ENCODE data around the gene THAP4. TPM values are rescaled to one million over a fixed set of nuclear protein-coding genes. Genes with fewer than 3 reads are reported as not detected.

THAP4 gene
- total and polyA plus RNA-seq, 5 donors: 74.2 to 126 (median 94.2) TPM

GRCh38 chr2:241560162-241560882 is 76.6 kb downstream of the THAP4 start:
- no peak overlapping the region for H3K27ac ChIP-seq (ENCODE audit: low read length)
- H3K4me1 ChIP-seq (ENCODE audit: control insufficient read depth, insufficient read depth, low read length): no peaks in the 10 kb centered on the region
- 70% methylated on average over 18 of the region's 18 CpGs for WGBS

GRCh38 chr2:241559323-241560161 is 77.4 kb downstream of the THAP4 start:
- 6% methylated on average over 78 of the region's 78 CpGs for WGBS
- Histone ChIP-seq H3K27ac (ENCODE audit: low read length) (no peak overlapping the region), H3K4me1 (ENCODE audit: control insufficient read depth, insufficient read depth, low read length) (no peaks in the 10 kb centered on the region), H3K4me3 (ENCODE audit: low read length) (peak overlapping the region; percentile 50), H3K9me3 (ENCODE audit: control insufficient read depth, low read length) (no peaks in the 10 kb centered on the region), H3K27me3 (ENCODE audit: control insufficient read depth, insufficient read depth) (no peaks in the 10 kb centered on the region)
- intact Hi-C loops (cut with DNase I): no loop called here
- DNase-seq (peak in 2 of 3 donors; percentile 69 to 70), ATAC-seq (peak; percentile 45 to 56)

More at GRCh38 chr2:241560162-241560882, 76.6 kb downstream of the THAP4 start:
- no peaks in the 10 kb centered on the region for H3K27me3 ChIP-seq (ENCODE audit: control insufficient read depth, insufficient read depth)
- peak in 2 of 3 donors; percentile 49 to 51 for DNase-seq
- peak in 1 of 2 donors; percentile 1 for ATAC-seq
- intact Hi-C loops (cut with DNase I): no loop called here
- no peak overlapping the region for H3K4me3 ChIP-seq (ENCODE audit: low read length)
- H3K9me3 ChIP-seq (ENCODE audit: control insufficient read depth, low read length): no peaks in the 10 kb centered on the region

- ATAC-seq (peak; percentile 45 to 55), DNase-seq (peak; percentile 77 to 85 (median 85))
- 1% methylated on average over 98 of the region's 98 CpGs for WGBS
- Histone ChIP-seq H3K27me3 (ENCODE audit: control insufficient read depth, insufficient read depth) (no peaks in the 10 kb centered on the region), H3K4me1 (ENCODE audit: control insufficient read depth, insufficient read depth, low read length) (no peaks in the 10 kb centered on the region), H3K9me3 (ENCODE audit: control insufficient read depth, low read length) (no peaks in the 10 kb centered on the region), H3K27ac (ENCODE audit: low read length) (no peak within 1 kb of the TSS), H3K4me3 (ENCODE audit: low read length) (peak within 1 kb of the TSS; percentile 50)
- intact Hi-C loops (cut with DNase I): no loop called here
These were observed 78.2 kb downstream of the THAP4 start, which contains the start of gene BOK for GRCh38 chr2:241558532-241559322. Gene BOK, plus strand, starts transcription at chr2:241558745. Its CDS starts 739 bp downstream, at chr2:241559484.

- ATAC-seq: no peak
- Histone ChIP-seq H3K4me3 (ENCODE audit: low read length) (no peak overlapping the region), H3K27ac (ENCODE audit: low read length) (no peak overlapping the region), H3K27me3 (ENCODE audit: control insufficient read depth, insufficient read depth) (no peaks in the 10 kb centered on the region), H3K4me1 (ENCODE audit: control insufficient read depth, insufficient read depth, low read length) (no peaks in the 10 kb centered on the region), H3K9me3 (ENCODE audit: control insufficient read depth, low read length) (no peaks in the 10 kb centered on the region)
- intact Hi-C loops (cut with DNase I): no loop called here
- DNase-seq: no peak
These were observed 80.2 kb downstream of the THAP4 start for GRCh38 chr2:241556746-241557145.

- Histone ChIP-seq H3K4me1 (ENCODE audit: control insufficient read depth, insufficient read depth, low read length) (no peaks in the 10 kb centered on the region), H3K27ac (ENCODE audit: low read length) (no peak overlapping the region), H3K4me3 (ENCODE audit: low read length) (no peak overlapping the region), H3K27me3 (ENCODE audit: control insufficient read depth, insufficient read depth) (no peaks in the 10 kb centered on the region), H3K9me3 (ENCODE audit: control insufficient read depth, low read length) (no peaks in the 10 kb centered on the region)
- ATAC-seq (no peak), DNase-seq (peak; percentile 1 to 9 (median 3))
- intact Hi-C loops (cut with DNase I): no loop called here
- 55% methylated on average over 3 of the region's 3 CpGs for WGBS
These were observed 81.2 kb downstream of the THAP4 start for GRCh38 chr2:241555711-241556110.

GRCh38 chr2:241554610-241555322 is 82.2 kb downstream of the THAP4 start:
- ATAC-seq (no peak), DNase-seq (peak in 1 of 3 donors; percentile 13)
- no peaks in the 10 kb centered on the region for H3K27me3 ChIP-seq (ENCODE audit: control insufficient read depth, insufficient read depth)
- 82% methylated on average over 7 of the region's 7 CpGs for WGBS
- H3K4me1 ChIP-seq (ENCODE audit: control insufficient read depth, insufficient read depth, low read length): no peaks in the 10 kb centered on the region
- no peak overlapping the region for H3K4me3 ChIP-seq (ENCODE audit: low read length)
- intact Hi-C loops (cut with DNase I): no loop called here
- H3K27ac ChIP-seq (ENCODE audit: low read length): no peak overlapping the region
- H3K9me3 ChIP-seq (ENCODE audit: control insufficient read depth, low read length): no peaks in the 10 kb centered on the region

- DNase-seq (peak in 1 of 3 donors; percentile 25), ATAC-seq (no peak)
- H3K4me3 ChIP-seq (ENCODE audit: low read length): no peak overlapping the region
- H3K27me3 ChIP-seq (ENCODE audit: control insufficient read depth, insufficient read depth): no peaks in the 10 kb centered on the region
- no peaks in the 10 kb centered on the region for H3K4me1 ChIP-seq (ENCODE audit: control insufficient read depth, insufficient read depth, low read length)
- WGBS: 62% methylated on average over 6 of the region's 6 CpGs
- intact Hi-C loops (cut with DNase I): no loop called here
- H3K27ac ChIP-seq (ENCODE audit: low read length): no peak overlapping the region
- no peaks in the 10 kb centered on the region for H3K9me3 ChIP-seq (ENCODE audit: control insufficient read depth, low read length)
These were observed 83.0 kb downstream of the THAP4 start for GRCh38 chr2:241553981-241554380.

- no peak for ATAC-seq
- H3K4me3 ChIP-seq (ENCODE audit: low read length): no peak overlapping the region
- peak in 1 of 3 donors; percentile 22 for DNase-seq
- no peak overlapping the region for H3K27ac ChIP-seq (ENCODE audit: low read length)
- intact Hi-C loops (cut with DNase I): no loop called here
- no peaks in the 10 kb centered on the region for H3K27me3 ChIP-seq (ENCODE audit: control insufficient read depth, insufficient read depth)
- WGBS: 76% methylated on average over 12 of the region's 12 CpGs
- no peaks in the 10 kb centered on the region for H3K9me3 ChIP-seq (ENCODE audit: control insufficient read depth, low read length)
- H3K4me1 ChIP-seq (ENCODE audit: control insufficient read depth, insufficient read depth, low read length): no peaks in the 10 kb centered on the region
These were observed 83.5 kb downstream of the THAP4 start for GRCh38 chr2:241553512-241553830.

GRCh38 chr2:241551998-241552737 is 84.8 kb downstream of the THAP4 start:
- no peak overlapping the region for H3K27ac ChIP-seq (ENCODE audit: low read length)
- H3K4me1 ChIP-seq (ENCODE audit: control insufficient read depth, insufficient read depth, low read length): no peaks in the 10 kb centered on the region
- 76% methylated on average over 33 of the region's 33 CpGs for WGBS
- peak in 1 of 2 donors; percentile 33 for ATAC-seq
- H3K9me3 ChIP-seq (ENCODE audit: control insufficient read depth, low read length): no peaks in the 10 kb centered on the region
- no peak overlapping the region for H3K4me3 ChIP-seq (ENCODE audit: low read length)
- intact Hi-C loops (cut with DNase I): no loop called here
- DNase-seq: peak in 2 of 3 donors; percentile 32 to 52
- H3K27me3 ChIP-seq (ENCODE audit: control insufficient read depth, insufficient read depth): no peaks in the 10 kb centered on the region

GRCh38 chr2:241551599-241551997 is 85.4 kb downstream of the THAP4 start:
- ATAC-seq: no peak
- Histone ChIP-seq H3K27me3 (ENCODE audit: control insufficient read depth, insufficient read depth) (no peaks in the 10 kb centered on the region), H3K9me3 (ENCODE audit: control insufficient read depth, low read length) (no peaks in the 10 kb centered on the region), H3K4me3 (ENCODE audit: low read length) (no peak overlapping the region), H3K4me1 (ENCODE audit: control insufficient read depth, insufficient read depth, low read length) (peaks cover 3% of the 10 kb centered on the region), H3K27ac (ENCODE audit: low read length) (no peak overlapping the region)
- WGBS: 68% methylated on average over 12 of the region's 12 CpGs
- intact Hi-C loops (cut with DNase I): no loop called here
- peak in 2 of 3 donors; percentile 13 to 39 for DNase-seq

Measured in right cardiac atrium (tissue), 5 donors.